Suppressor macrophage treated with lipopolysaccharide for 1 hour (primary cell): ENCODE data around the gene OCEL1.

Experiments used
- DNase-seq, 3 donors: peaks; one replicate each; pipeline ENCODE4 v3.0.0-alpha.2; 2020 to 2022

OCEL1 gene

GRCh38 chr19:17242431-17243208, 16.6 kb downstream of the OCEL1 start:
- DNase-seq = no peak

- DNase-seq = no peak
These were observed 17.3 kb downstream of the OCEL1 start for GRCh38 chr19:17243211-17243829.

- peak in 1 of 3 donors; percentile 15 for DNase-seq
These were observed 18.0 kb downstream of the OCEL1 start for GRCh38 chr19:17243830-17244617.

GRCh38 chr19:17244618-17245534, 18.9 kb downstream of the OCEL1 start:
- peak in 2 of 3 donors; percentile 33 to 59 for DNase-seq

GRCh38 chr19:17245535-17245984, 19.5 kb downstream of the OCEL1 start, which contains the start of gene NR2F6:
NR2F6 (minus strand) TSS chr19:17245919; CDS start chr19:17245220, 699 bp downstream.
- DNase-seq = peak in 2 of 3 donors; percentile 61 to 69

GRCh38 chr19:17246681-17247425, 20.8 kb downstream of the OCEL1 start:
- peak; percentile 60 to 69 (median 63) for DNase-seq

- DNase-seq = no peak
These were observed 22.2 kb downstream of the OCEL1 start for GRCh38 chr19:17248011-17248776.

GRCh38 chr19:17249887-17250548, 24.0 kb downstream of the OCEL1 start:
- DNase-seq = no peak

- DNase-seq = no peak
These were observed 28.6 kb downstream of the OCEL1 start for GRCh38 chr19:17254636-17255035.

- no peak for DNase-seq
These were observed 29.2 kb downstream of the OCEL1 start for GRCh38 chr19:17255150-17255621.

- no peak for DNase-seq
These were observed 30.1 kb downstream of the OCEL1 start for GRCh38 chr19:17256130-17256529.

GRCh38 chr19:17259118-17259780, 33.2 kb downstream of the OCEL1 start:
- no peak for DNase-seq

GRCh38 chr19:17259934-17260333, 33.9 kb downstream of the OCEL1 start:
- DNase-seq = no peak

- peak; percentile 80 to 92 (median 91) for DNase-seq
These were observed 34.9 kb downstream of the OCEL1 start for GRCh38 chr19:17260842-17261325.

- no peak for DNase-seq
These were observed 36.5 kb downstream of the OCEL1 start for GRCh38 chr19:17262557-17262956.

GRCh38 chr19:17263712-17264640, 38.0 kb downstream of the OCEL1 start:
- no peak for DNase-seq

GRCh38 chr19:17264641-17264979, 38.6 kb downstream of the OCEL1 start, which contains the start of gene USHBP1:
USHBP1 (minus strand) TSS chr19:17264745; CDS start chr19:17264299, 446 bp downstream.
- peak in 1 of 3 donors; percentile 25 for DNase-seq

- no peak for DNase-seq
These were observed 40.0 kb downstream of the OCEL1 start for GRCh38 chr19:17266026-17266425.
